SKM-1 (cell line): ENCODE measurements around the gene ACOT2.
"Not testable (repeated sequence)": the region's sequence is repeated elsewhere in the genome, so short reads cannot be mapped to it uniquely, and the experiment has no call there.

Source experiments
- DNase-seq: peaks from one replicate; lab custom pipeline; 2025; ENCODE audit not compliant: unreplicated experiment; lab: John Stamatoyannopoulos, UW

ACOT2 gene

GRCh38 chr14:73567951-73568885 is 795 bp upstream of the ACOT2 start:
- no peak for DNase-seq

GRCh38 chr14:73568886-73569184 is 178 bp upstream of the ACOT2 start:
- DNase-seq, result not testable (repeated sequence)

DNA sequence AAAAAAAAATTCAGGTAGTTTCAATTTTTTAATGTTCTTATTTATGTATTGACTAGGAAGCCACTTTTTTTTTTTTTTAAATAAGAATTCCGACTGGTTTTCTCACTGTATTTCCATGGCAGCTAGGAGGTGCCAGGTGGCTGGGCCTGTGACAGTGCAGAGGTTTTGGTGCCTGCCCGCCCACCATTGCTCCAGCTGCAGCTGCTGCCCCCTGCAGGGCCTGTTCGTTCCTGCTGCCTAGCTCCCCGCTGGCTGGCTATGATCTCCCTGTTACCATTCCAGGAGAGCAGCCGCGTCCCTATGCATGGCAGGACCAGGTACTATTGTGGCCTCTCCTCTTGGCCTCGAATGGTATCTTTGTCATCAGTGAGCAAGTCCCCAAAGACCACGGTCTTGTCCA is 1.9 kb downstream of the ACOT2 start:
- DNase-seq, result not testable (repeated sequence)

- DNase-seq, result not testable (repeated sequence)
These were observed 4.0 kb downstream of the ACOT2 start for GRCh38 chr14:73573034-73573433.

- DNase-seq, result not testable (repeated sequence)
These were observed 4.7 kb downstream of the ACOT2 start for GRCh38 chr14:73573740-73574139.

DNA sequence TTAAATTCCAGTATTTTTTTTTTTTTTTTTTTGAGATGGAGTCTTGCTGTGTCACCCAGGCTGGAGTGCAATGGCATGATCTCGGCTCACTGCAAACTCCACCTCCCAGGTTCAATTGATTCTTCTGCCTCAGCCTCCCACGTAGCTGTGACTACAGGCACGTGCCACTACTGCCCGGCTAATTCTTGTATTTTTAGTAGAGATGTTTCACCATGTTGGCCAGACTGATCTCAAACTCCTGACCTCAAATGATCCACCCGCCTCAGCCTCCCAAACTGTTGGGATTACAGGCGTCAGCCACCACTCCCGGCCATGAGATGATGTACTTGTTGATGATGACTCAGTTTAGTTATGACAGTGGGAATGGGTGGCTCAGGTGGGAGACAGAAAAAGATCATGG is 5.2 kb downstream of the ACOT2 start:
- DNase-seq, result not testable (repeated sequence)

DNA sequence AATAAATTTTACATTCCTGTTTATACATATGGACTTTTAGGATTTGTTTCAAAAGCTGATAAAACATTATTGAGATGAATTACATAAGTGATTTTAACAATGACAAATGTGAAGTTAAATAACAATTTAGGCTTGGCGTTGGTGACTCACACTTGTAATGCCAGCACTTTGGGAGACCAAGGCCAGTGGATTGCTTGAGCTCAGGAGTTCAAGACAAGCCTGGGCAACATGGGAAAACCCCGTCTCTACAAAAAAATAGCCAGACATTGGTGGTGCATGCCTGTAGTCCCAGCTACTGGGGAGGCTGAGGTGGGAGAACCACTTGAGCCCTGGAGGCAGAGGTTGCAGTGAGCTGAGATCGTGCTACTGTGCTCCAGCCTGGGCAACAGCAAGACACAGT is 7.4 kb downstream of the ACOT2 start:
- no peak for DNase-seq

- DNase-seq, result not testable (repeated sequence)
These were observed 8.2 kb downstream of the ACOT2 start for GRCh38 chr14:73577214-73577613.

- DNase-seq, result not testable (repeated sequence)
These were observed 13.3 kb downstream of the ACOT2 start for GRCh38 chr14:73582102-73582979.

- DNase-seq, result no peak
These were observed 19.7 kb downstream of the ACOT2 start for GRCh38 chr14:73588695-73589094.

- DNase-seq, result no peak
These were observed 20.1 kb downstream of the ACOT2 start for GRCh38 chr14:73589116-73589515.

GRCh38 chr14:73590673-73591004 is 21.6 kb downstream of the ACOT2 start:
- not testable (repeated sequence) for DNase-seq

DNA sequence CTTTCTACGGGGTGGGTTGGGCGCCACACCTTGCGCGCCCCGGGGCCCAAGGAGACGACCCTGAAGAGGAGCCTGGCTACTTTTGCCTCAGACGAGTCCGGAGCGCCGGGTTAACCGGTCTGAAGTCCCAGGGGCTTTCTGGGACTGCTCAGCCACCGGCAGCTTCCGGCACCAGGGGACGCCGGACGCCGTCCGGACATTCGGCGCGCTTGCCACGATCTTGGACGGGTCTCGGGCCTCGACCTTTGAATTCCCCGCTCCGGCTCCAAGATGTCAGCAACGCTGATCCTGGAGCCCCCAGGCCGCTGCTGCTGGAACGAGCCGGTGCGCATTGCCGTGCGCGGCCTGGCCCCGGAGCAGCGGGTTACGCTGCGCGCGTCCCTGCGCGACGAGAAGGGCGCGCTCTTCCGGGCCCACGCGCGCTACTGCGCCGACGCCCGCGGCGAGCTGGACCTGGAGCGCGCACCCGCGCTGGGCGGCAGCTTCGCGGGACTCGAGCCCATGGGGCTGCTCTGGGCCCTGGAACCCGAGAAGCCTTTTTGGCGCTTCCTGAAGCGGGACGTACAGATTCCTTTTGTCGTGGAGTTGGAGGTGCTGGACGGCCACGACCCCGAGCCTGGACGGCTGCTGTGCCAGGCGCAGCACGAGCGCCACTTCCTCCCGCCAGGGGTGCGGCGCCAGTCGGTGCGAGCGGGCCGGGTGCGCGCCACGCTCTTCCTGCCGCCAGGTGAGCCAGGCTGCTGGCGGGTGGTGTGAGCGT is 22.9 kb downstream of the ACOT2 start, which contains the start of gene ACOT4:
Gene ACOT4, plus strand, starts transcription at position 184 of the 760 bp plus-strand sequence. Its CDS starts 87 bp downstream, at position 271.
- no peak for DNase-seq

GRCh38 chr14:73594491-73594890 is 25.5 kb downstream of the ACOT2 start:
- no peak for DNase-seq

DNA sequence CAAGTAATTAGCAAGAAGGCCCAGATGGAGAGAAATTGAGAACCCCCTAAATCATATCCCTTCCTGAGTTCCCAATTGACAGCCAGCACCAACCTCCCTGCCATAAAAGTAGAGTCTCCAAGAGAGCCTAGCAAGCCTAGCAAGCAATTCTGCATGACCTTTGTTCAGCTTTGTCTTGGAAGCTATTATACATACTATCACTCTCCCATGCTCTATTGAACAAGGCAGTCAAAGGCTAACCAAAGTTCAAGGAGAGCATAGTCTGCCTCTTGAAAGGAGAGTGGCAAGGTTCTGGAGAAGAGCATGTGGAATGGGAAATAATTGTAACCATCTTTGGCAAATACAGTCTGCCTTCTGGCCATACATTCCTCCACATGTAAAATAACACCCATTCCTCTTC is 30.5 kb downstream of the ACOT2 start:
- no peak for DNase-seq

GRCh38 chr14:73602994-73603393 is 34.0 kb downstream of the ACOT2 start:
- DNase-seq, result no peak

- DNase-seq, result no peak
These were observed 37.3 kb downstream of the ACOT2 start for GRCh38 chr14:73606271-73606670.

DNA sequence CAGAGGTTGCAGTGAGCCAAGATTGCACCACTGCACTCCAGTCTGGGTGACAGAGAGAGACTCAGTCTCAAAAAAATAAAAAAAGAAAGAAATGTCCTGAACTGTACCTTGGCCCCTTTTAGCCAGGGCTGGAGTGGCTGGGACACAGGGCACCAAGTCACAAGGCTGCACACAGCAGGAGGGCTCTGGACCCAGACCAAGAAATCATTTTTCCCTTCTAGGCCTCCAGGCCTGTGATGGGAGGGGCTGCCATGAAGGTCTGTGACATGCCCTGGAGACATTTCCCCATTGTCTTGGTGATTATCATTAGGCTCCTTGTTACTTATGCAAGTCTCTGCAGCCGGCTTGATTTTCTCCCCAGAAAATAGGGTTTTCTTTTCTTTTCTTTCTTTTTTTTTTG is 38.2 kb downstream of the ACOT2 start:
- no peak for DNase-seq

GRCh38 chr14:73610687-73611086 is 41.7 kb downstream of the ACOT2 start:
- no peak for DNase-seq

DNA sequence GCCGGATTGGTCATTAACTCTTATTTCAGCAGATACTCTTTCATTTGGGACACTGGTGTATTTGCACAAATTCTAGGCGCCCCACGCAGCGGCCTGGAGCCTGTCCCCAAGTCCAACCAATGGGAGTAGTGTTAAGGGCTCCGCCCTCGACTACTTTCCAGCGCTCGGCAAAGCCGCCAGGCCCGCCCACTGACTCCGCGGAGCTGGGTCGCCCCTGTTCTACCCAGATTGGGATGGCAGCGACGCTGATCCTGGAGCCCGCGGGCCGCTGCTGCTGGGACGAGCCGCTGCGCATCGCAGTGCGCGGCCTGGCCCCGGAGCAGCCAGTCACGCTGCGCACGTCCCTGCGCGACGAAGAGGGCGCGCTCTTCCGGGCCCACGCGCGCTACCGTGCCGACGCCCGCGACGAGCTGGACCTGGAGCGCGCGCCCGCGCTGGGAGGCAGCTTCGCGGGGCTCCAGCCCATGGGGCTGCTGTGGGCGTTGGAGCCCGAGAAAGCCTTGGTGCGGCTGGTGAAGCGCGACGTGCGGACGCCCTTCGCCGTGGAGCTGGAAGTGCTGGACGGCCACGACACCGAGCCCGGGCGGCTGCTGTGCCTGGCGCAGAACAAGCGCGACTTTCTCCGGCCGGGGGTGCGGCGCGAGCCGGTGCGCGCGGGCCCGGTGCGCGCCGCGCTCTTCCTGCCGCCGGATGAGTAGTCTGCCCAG is 43.5 kb downstream of the ACOT2 start, which contains the start of gene ACOT6:
Gene ACOT6, plus strand, starts transcription at position 179 of the 707 bp plus-strand sequence. Its CDS starts 55 bp downstream, at position 234.
- DNase-seq, result no peak

DNA sequence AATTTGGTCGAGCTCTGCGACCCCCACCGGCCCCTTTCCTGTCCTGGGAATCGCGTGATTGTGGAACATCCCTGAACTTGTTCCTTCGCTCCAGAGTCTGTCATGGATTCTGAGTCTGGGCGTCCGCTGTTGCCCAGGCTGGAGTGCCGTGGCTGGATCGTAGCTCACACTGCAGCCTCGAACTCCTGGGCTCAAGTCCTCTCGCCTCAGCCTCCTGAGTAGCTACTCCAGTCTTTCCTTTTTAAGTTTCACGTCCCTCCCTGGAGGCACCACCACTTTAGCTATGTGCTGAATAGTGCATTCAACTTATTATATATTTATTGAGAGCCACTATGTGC is 44.0 kb downstream of the ACOT2 start:
- DNase-seq, result no peak
